Measurements from ENCODE around the gene FLT1.
A peak's percentile ranks its signal among the peaks of the same experiment; 100 is the strongest.

Gene FLT1, protein sequence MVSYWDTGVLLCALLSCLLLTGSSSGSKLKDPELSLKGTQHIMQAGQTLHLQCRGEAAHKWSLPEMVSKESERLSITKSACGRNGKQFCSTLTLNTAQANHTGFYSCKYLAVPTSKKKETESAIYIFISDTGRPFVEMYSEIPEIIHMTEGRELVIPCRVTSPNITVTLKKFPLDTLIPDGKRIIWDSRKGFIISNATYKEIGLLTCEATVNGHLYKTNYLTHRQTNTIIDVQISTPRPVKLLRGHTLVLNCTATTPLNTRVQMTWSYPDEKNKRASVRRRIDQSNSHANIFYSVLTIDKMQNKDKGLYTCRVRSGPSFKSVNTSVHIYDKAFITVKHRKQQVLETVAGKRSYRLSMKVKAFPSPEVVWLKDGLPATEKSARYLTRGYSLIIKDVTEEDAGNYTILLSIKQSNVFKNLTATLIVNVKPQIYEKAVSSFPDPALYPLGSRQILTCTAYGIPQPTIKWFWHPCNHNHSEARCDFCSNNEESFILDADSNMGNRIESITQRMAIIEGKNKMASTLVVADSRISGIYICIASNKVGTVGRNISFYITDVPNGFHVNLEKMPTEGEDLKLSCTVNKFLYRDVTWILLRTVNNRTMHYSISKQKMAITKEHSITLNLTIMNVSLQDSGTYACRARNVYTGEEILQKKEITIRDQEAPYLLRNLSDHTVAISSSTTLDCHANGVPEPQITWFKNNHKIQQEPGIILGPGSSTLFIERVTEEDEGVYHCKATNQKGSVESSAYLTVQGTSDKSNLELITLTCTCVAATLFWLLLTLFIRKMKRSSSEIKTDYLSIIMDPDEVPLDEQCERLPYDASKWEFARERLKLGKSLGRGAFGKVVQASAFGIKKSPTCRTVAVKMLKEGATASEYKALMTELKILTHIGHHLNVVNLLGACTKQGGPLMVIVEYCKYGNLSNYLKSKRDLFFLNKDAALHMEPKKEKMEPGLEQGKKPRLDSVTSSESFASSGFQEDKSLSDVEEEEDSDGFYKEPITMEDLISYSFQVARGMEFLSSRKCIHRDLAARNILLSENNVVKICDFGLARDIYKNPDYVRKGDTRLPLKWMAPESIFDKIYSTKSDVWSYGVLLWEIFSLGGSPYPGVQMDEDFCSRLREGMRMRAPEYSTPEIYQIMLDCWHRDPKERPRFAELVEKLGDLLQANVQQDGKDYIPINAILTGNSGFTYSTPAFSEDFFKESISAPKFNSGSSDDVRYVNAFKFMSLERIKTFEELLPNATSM (N-terminal part only)

DNA sequence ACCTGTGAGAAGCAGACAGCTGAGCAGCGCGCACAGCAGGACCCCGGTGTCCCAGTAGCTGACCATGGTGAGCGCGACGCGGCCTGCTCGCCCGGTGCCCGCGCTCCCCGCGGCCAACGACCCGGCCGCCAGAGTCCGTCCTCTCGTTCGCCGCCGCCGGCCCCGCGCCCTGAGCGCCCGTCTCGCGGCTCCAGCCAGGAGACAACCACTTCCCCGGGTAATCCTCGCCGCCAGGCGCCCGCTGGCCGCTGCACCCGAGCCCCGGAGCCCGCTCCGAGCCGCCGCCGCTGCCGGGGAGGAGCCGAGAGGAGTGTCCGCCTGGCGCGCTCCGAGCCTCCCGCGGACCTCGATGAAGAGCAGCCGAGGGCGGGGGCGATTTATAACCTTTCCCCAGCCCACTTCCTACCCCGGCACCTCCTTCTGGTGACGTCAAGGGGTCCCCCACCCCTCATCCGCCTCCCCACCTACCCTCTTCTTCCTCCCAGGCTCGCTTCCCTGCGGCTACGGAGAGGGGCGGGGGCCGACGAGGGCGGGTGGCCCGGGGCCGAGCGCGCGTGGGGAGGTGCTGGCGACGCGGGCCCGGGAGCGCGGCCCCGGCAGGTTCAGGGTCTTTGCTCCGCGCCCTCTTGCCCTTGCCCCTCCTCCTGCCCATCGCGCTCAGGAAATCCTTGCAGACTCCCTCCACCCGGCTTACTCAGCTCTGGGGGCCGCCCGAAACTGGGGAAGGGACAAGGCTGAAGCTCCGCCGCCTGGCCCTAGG lies at the start of gene FLT1:
Gene FLT1 (minus strand): TSS at position 351 of the 760 bp plus-strand sequence. CDS start 285 bp downstream, at position 66.
- TF ChIP-seq, protein P1, sequence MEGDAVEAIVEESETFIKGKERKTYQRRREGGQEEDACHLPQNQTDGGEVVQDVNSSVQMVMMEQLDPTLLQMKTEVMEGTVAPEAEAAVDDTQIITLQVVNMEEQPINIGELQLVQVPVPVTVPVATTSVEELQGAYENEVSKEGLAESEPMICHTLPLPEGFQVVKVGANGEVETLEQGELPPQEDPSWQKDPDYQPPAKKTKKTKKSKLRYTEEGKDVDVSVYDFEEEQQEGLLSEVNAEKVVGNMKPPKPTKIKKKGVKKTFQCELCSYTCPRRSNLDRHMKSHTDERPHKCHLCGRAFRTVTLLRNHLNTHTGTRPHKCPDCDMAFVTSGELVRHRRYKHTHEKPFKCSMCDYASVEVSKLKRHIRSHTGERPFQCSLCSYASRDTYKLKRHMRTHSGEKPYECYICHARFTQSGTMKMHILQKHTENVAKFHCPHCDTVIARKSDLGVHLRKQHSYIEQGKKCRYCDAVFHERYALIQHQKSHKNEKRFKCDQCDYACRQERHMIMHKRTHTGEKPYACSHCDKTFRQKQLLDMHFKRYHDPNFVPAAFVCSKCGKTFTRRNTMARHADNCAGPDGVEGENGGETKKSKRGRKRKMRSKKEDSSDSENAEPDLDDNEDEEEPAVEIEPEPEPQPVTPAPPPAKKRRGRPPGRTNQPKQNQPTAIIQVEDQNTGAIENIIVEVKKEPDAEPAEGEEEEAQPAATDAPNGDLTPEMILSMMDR (IDR thresholded peaks at IDR 0.05; ENCODE audit: low read depth, low read length) = no peak
- peak; percentile 39 to 44 for DNase-seq (ENCODE audit: low read depth in 2 of 2)
- H3K4me3 ChIP-seq (replicated peaks in 1 of 2; ENCODE audit: low read depth in 2 of 2, low read length in 2 of 2) = peak within 1 kb of the TSS; percentile 48 to 60

GRCh38 chr13:28544026-28544425 lies 49.1 kb upstream of the FLT1 start:
- DNase-seq (ENCODE audit: low read depth in 2 of 2) = peak; percentile 7 to 45
- H3K4me3 ChIP-seq (replicated peaks in 1 of 2; ENCODE audit: low read depth in 2 of 2, low read length in 2 of 2) = no peak overlapping the region
- TF ChIP-seq, protein P1 (IDR thresholded peaks at IDR 0.05; ENCODE audit: low read depth, low read length) = no peak

GRCh38 chr13:28542804-28543203 lies 47.9 kb upstream of the FLT1 start:
- H3K4me3 ChIP-seq (replicated peaks in 1 of 2; ENCODE audit: low read depth in 2 of 2, low read length in 2 of 2) = no peak overlapping the region
- DNase-seq (ENCODE audit: low read depth in 2 of 2) = no peak
- TF ChIP-seq, protein P1 (IDR thresholded peaks at IDR 0.05; ENCODE audit: low read depth, low read length) = no peak

DNA sequence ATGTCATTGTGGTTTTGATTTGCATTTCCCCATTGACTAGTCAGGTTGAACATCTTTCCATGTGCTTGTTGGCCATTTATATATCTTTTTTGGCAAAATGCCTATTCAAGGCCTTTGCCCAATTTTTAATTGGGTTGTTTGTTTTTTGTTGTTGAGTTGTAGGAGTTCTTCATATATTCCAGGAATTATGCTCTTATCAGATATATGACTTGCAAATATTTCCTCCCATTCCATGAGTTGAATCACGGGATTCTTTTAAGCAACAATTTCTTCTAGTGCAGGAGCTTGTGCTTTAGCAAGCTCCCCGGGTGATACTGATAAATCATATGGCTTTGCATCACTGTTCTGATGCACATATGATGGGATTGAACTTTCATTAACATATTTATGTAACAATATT lies 47.0 kb upstream of the FLT1 start:
- peak; percentile 20 to 83 for DNase-seq (ENCODE audit: low read depth in 2 of 2)
- TF ChIP-seq, protein P1 (IDR thresholded peaks at IDR 0.05; ENCODE audit: low read depth, low read length) = no peak
- no peak overlapping the region for H3K4me3 ChIP-seq (replicated peaks in 1 of 2; ENCODE audit: low read depth in 2 of 2, low read length in 2 of 2)

DNA sequence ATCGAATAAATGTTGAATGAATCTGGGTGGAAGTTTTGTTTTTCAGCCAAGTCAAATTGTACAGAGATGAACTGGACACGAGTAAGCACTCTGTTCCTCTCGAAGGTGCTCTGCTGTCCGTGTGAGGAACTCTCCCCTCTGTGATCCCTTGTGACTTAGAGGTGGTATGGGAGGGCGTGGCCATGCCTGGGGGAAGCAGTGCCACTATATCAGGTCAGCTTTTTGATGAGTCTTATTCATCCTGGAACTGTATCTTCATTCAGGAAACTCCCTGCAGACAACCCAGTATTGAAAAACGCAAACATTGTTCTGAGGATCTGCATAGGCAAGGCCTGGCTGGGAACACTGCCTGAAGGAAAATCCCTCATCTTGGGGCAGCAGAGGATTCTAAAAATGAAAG lies 45.7 kb upstream of the FLT1 start:
- peak; percentile 14 to 39 for DNase-seq (ENCODE audit: low read depth in 2 of 2)
- H3K4me3 ChIP-seq (replicated peaks in 1 of 2; ENCODE audit: low read depth in 2 of 2, low read length in 2 of 2) = no peak overlapping the region
- TF ChIP-seq, protein P1 (IDR thresholded peaks at IDR 0.05; ENCODE audit: low read depth, low read length) = no peak

Data from cardiac fibroblast (primary cell).